ENCODE measurements around the gene BYSL. TPM values are rescaled to one million over a fixed set of nuclear protein-coding genes. Genes with fewer than 3 reads are reported as not detected.

The BYSL gene
- total and polyA plus RNA-seq, 9 of the 15 experiments (the other 6 are each of a cell fraction or from before 2014, with no cell fraction given): 22.2 to 92.3 (median 53.4) TPM

- no peak for TF ChIP-seq ID3 (CRISPR knock-in tag; IDR thresholded peaks at IDR 0.05)
- peak; percentile 65; the same call in 1 of the 2 replicates for TF ChIP-seq ID3 (tag; IDR thresholded peaks at IDR 0.05)
- TF ChIP-seq SMARCC2 (IDR thresholded peaks at IDR 0.05; ENCODE audit: low read depth): no peak
- TF ChIP-seq ZFX (CRISPR knock-in tag; IDR thresholded peaks at IDR 0.05): peak; percentile 91
- TF ChIP-seq PRMT5 (CRISPR knock-in tag; IDR thresholded peaks at IDR 0.05): no peak
- TF ChIP-seq NFE2 (IDR thresholded peaks at IDR 0.05; ENCODE audit: low read depth): no peak
- no peak for TF ChIP-seq MIER1 (IDR thresholded peaks at IDR 0.05; ENCODE audit: low read depth)
- no peak for TF ChIP-seq ZNF274 (IDR thresholded peaks at IDR 0.05; ENCODE audit: borderline replicate concordance, low read depth, low read length)
- peak; percentile 64 for TF ChIP-seq HCFC1 (IDR thresholded peaks at IDR 0.05; ENCODE audit: low read depth, low read length)
- no peak for TF ChIP-seq ZBTB49 (CRISPR knock-in tag; IDR thresholded peaks at IDR 0.05; ENCODE audit: borderline replicate concordance)
- no peak for TF ChIP-seq LARP7 (IDR thresholded peaks at IDR 0.05)
- TF ChIP-seq SRF (CRISPR knock-in tag; IDR thresholded peaks at IDR 0.05): 0 out of 4 replicates have a peak, but pooled peaks of 1 of the 2 experiments have one; percentile 10
- TF ChIP-seq HINFP (tag; conservative IDR thresholded peaks at IDR 0.05; ENCODE audit: low read depth): no peak
- no peak for TF ChIP-seq U2AF2 (optimal IDR thresholded peaks at IDR 0.05; ENCODE audit: low read depth, low read length)
- TF ChIP-seq SMC3 (conservative IDR thresholded peaks at IDR 0.05; ENCODE audit: insufficient read depth, low read depth, low read length): no peak
- no peak for TF ChIP-seq PATZ1 (CRISPR knock-in tag; IDR thresholded peaks at IDR 0.05; ENCODE audit: borderline replicate concordance)
- no peak for TF ChIP-seq ZKSCAN8 (CRISPR knock-in tag; IDR thresholded peaks at IDR 0.05)
- peak; percentile 99 for TF ChIP-seq ZNF24 (IDR thresholded peaks at IDR 0.05)
- TF ChIP-seq XRCC3 (IDR thresholded peaks at IDR 0.05): no peak
- peak; percentile 68 for TF ChIP-seq ETV1 (tag; conservative IDR thresholded peaks at IDR 0.05; ENCODE audit: low read depth)
- no peak; the same call in 1 of the 2 replicates for TF ChIP-seq TAL1 (IDR thresholded peaks at IDR 0.05)
- peak; percentile 19 to 46; a peak in 1 of 4 replicates for TF ChIP-seq MAZ (CRISPR knock-in tag; conservative IDR thresholded peaks at IDR 0.05 in 1 of 2, IDR thresholded peaks at IDR 0.05 in 1 of 2)
Measured at GRCh38 chr6:41895300-41896233, 25.7 kb upstream of the BYSL start, which contains the start of gene USP49 (continued).
